ENCODE results near the gene IL1RN.

Gene IL1RN

GRCh38 chr2:113129519-113130078 is 2.2 kb downstream of the IL1RN start:
- DNase-seq = no peak

GRCh38 chr2:113131352-113132185 is 4.2 kb downstream of the IL1RN start:
- DNase-seq = no peak

DNA sequence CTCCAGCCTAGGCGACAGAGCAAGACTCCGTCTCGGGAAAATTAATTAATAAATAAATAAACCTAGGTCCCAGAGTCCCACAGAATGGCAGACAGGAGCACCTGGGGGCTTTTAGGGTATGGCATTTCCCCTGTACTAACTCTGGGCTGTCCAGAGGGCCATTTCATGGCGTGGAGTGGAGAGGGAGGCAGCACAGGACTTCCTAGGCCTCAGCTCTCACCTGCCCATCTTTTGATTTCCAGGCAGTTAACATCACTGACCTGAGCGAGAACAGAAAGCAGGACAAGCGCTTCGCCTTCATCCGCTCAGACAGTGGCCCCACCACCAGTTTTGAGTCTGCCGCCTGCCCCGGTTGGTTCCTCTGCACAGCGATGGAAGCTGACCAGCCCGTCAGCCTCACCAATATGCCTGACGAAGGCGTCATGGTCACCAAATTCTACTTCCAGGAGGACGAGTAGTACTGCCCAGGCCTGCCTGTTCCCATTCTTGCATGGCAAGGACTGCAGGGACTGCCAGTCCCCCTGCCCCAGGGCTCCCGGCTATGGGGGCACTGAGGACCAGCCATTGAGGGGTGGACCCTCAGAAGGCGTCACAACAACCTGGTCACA is 5.1 kb downstream of the IL1RN start:
- no peak for DNase-seq

GRCh38 chr2:113133704-113134598 is 6.6 kb downstream of the IL1RN start:
- no peak for DNase-seq

- no peak for DNase-seq
Observed at GRCh38 chr2:113134717-113135116, 7.3 kb downstream of the IL1RN start.

DNA sequence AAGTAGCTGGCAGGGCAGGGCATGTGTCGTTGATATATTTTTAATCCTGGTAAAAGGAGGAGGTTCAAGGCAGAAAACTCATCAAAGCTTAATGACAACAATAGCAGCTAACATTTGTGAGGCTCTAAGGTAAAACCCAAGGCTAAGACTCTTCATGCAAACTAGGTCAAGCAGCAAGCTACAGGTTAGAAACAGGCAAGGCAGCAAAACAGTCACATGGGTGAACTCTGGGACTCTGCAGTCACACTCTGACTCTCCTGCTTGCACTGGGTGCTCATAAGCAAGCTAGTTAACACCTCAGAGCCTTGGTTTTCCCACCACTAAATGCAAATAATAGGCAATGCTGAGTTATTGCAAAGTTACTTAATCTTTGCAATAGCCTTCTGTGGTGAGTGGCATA is 7.9 kb downstream of the IL1RN start:
- no peak for DNase-seq

- peak in 1 of 2 donors; percentile 49 for DNase-seq
Observed at GRCh38 chr2:113136828-113137775, 9.7 kb downstream of the IL1RN start.

DNA sequence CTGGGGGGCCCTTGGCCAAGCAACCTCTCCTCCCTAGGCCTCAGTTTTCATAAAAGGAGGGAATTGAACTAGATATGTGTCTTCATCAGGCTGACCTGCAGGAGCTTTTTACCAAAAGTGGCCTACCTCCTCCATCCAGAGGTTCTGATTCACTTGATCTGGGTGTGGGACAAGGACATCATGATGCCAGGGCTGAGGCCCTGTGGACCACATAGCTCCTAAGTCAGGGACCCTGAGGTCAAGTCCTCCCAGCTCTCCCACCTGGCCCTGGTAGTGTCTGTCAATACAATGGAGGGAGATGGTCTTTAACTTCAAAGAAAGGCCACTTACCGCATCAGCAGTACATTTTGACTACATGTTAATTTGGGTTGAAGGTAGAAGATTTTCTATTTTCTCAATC is 10.4 kb downstream of the IL1RN start:
- no peak for DNase-seq

DNA sequence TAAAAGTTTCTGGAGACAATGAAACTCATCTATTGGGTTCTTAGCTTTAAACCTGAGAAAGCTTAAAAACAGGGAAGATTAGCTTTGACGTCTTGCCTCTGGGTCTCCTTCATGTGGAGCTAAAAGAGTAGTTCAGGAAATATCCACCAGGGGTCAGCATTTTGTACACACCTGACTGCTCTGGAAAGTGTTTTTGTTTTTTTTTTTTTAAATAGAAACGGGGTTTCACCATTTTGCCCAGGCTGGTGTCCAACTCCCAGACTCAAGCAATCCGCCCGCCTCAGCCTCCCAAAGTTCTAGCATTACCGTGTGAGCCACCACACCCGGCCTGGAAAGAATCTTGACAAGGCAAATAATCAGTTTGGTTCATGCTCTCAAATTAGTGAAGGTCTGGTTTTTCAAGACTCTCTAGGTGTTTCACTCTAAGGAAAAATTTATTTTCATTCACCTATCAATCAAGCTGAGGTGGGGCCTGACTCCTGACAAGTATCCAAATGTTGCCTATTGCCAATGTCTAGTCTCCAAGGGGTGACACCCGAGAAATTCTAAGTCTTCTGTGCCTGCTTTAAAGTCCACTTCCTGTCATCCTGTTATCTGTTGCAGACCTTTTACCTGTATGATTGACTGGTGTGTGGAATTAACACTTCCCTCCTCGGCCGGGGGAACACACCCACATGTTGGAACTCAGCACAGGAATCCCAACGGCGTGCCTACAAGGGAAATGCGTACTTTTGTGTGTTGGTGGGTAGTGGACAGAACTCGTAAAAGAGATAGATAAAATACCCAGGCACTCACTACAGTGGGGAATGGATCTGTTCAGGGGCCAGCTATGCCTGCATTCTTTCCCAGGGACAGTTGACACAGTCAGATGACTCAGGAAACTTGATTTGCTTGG is 11.3 kb downstream of the IL1RN start:
- peak; percentile 59 to 85 for DNase-seq

GRCh38 chr2:113141451-113141850 is 14.1 kb downstream of the IL1RN start:
- no peak for DNase-seq

DNA sequence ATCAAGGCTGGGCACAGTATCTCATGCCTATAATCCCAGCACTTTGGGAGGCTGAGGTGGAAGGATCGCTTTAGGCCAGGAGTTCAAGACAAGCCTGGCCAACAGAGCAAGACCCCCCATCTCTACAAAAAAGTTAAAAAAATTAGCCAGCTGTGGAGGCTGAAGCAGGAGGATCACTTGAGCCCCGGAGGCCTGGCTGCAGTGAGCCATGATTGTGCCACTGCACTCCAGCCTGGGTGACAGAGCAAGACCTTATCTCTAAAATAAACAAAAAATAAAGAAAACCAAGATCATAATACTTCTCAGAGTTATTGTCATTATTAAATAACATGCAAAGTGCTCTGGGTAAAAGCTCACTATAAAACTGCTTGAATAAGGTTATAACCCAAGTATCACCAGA is 14.9 kb downstream of the IL1RN start:
- DNase-seq = no peak

- DNase-seq = no peak
Observed at GRCh38 chr2:113144259-113144658, 16.9 kb downstream of the IL1RN start.

- no peak for DNase-seq
Observed at GRCh38 chr2:113148606-113149552, 21.5 kb downstream of the IL1RN start.

DNA sequence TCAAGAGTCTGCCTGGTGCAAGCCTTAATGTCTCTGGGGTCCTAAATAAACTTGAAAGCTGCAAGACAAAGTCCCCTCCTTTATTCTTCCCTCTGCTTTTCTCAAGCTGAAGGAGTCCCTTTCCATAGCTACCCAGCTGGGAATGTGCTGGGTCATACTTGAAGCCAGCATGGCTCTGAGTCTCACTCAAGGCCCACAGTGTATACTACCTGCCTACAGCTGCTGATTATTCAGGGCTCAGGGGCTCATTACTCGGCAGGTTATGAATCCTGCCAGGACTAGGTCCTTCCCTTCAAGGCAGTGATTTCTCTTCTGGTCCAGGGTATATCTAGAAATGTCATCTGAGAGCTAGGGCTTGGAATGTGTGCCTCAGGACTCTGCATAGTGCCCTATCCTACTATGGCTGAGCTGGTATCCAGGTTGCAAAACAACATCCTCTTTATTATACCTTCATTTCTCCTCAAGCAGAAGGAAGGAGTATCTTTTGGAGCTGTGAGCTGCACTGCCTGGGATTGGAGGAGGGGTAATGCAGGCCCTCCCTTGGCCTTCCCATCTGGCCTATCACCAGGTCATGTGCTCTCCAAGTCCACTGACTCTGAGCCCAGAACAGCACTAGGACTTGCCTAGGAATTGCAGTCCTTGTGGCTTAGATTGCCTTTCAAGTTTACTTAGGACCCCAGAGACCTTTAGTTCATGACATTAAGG is 22.3 kb downstream of the IL1RN start:
- DNase-seq = no peak

GRCh38 chr2:113150258-113150601 is 22.8 kb downstream of the IL1RN start:
- DNase-seq = no peak

DNA sequence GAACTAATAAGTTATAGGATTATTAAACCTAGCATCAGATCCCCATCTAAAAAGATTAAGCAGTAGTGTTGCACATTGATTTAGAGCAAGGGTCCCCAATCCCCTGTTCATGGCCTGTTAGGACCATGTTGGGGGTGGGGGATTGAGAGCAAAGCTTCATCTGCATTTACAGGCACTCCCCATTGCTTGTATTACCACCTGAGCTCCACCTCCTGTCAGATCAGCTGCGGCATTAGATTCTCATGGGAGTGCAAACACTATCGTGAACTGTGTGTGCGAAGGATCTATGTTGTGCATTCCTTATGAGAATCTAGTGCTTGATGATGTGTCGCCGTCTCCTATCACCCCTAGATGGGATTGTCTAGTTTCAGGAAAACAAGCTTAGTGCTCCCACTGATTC is 27.9 kb downstream of the IL1RN start:
- DNase-seq = no peak

DNA sequence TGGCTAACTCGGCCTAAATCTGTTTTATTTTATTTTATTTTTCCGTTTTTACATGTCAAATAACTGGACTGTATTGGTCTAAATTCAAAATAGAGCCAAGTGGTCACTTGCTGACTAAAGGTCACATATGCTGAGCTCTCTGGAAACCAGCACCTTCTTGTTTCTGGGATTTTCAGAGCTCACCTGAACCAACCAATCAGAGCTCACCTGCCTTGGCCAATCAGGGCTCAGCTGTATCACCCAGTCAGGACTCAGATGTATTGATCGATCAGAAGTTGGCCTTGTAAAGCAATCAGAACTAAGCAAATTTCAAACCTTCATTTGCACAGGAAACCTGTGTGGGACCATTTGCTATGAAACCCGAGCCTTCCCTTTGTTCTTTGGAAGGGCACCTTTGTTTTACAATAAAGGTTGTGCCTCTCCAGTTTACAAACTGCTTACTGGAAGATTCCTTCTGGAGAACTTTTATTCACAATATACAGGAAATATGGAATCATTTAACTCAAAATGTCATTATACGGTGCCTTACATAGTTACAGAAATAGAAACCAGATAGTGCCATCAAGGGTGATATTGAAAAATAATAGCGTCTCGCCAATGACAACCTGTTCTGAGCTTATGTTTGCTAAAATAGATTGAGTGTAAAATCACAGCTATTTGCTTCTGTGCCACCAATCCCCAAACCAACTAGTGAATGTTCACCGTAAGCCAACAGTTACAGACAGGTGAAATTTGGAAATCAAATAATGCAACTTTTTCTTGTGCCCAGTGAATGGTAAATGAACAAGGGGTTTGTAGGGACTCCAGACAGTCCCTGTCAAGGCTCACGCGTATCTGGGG is 29.1 kb downstream of the IL1RN start:
- no peak for DNase-seq

All from CD4-positive, alpha-beta T cell treated with Interleukin-1 beta for 1 hour (primary cell).